HepG2 (cell line): ENCODE measurements around the gene C1QTNF12. TPM values are rescaled to one million over a fixed set of nuclear protein-coding genes. Genes with fewer than 3 reads are reported as not detected.

Experiments
- AGO1 ChIP-seq: fragments of 200-400 bp; formaldehyde crosslinking; IDR thresholded peaks from 2 replicates; pipeline ENCODE4 v1.6.1; 2017; ENCODE audit warnings: mild to moderate bottlenecking, low read depth, low read length, moderate library complexity; ENCODE audit not compliant: poor library complexity, severe bottlenecking
- CHD2 ChIP-seq: IDR thresholded peaks from 2 replicates; pipeline ENCODE4 v1.6.1; 2011; ENCODE audit warnings: low read depth, low read length, improper control_type of control experiment
- FOSL2 ChIP-seq: sonication (generic); formaldehyde crosslinking; IDR thresholded peaks from 2 replicates; pipeline ENCODE4 v1.4.0; 2020; ENCODE audit warnings: missing genetic modification reagents
- GPN1 ChIP-seq: sonication (generic); formaldehyde crosslinking; IDR thresholded peaks from 2 replicates; pipeline ENCODE4 v1.5.1; 2020; ENCODE audit warnings: missing genetic modification reagents, borderline replicate concordance
- IKZF4 ChIP-seq: sonication (generic); formaldehyde crosslinking; IDR thresholded peaks from 2 replicates; pipeline ENCODE4 v1.5.1; 2020; ENCODE audit warnings: borderline replicate concordance, mild to moderate bottlenecking, low read depth, missing genetic modification reagents; ENCODE audit errors: not compliant biosample characterization
- KAT2B ChIP-seq: fragments of 150-350 bp; IDR thresholded peaks from 2 replicates; pipeline ENCODE4 v1.6.1; 2014; ENCODE audit warnings: low read depth, low read length, borderline replicate concordance
- KAT7 ChIP-seq: IDR thresholded peaks from 2 replicates; pipeline ENCODE4 v1.6.1; 2018; ENCODE audit warnings: borderline replicate concordance, missing compliant biosample characterization
- LCORL ChIP-seq, 2 experiments: fragments of 450-650 bp in 1 of 2; sonication (generic) in 1 of 2; formaldehyde crosslinking in 1 of 2; IDR thresholded peaks; 2 replicates each; pipeline versions ENCODE4 v1.5.0 to v1.6.1; 2017 to 2020; ENCODE audit warnings: antibody characterized with exemption in 1 of 2, missing genetic modification reagents in 1 of 2
- MYNN ChIP-seq: sonication (generic); formaldehyde crosslinking; IDR thresholded peaks from 2 replicates; pipeline ENCODE4 v1.4.0; 2020; ENCODE audit warnings: mild to moderate bottlenecking, low read depth, missing genetic modification reagents
- PTBP1 ChIP-seq: fragments of 200-400 bp; formaldehyde crosslinking; IDR thresholded peaks from 2 replicates; pipeline ENCODE4 v1.6.1; 2018; ENCODE audit warnings: low read length, low read depth; ENCODE audit not compliant: poor library complexity, severe bottlenecking
- RXRB ChIP-seq: IDR thresholded peaks from 2 replicates; pipeline ENCODE4 v1.6.1; 2016; ENCODE audit warnings: borderline replicate concordance, missing genetic modification reagents, missing compliant biosample characterization
- SNRNP70 ChIP-seq: fragments of 200-400 bp; formaldehyde crosslinking; IDR thresholded peaks from 2 replicates; pipeline ENCODE4 v1.6.1; 2017; ENCODE audit warnings: mild to moderate bottlenecking, low read depth, low read length, moderate library complexity
- SP5 ChIP-seq: IDR thresholded peaks from 2 replicates; pipeline ENCODE4 v1.6.1; 2016; ENCODE audit warnings: low read depth, borderline replicate concordance
- ZBTB3 ChIP-seq: sonication (generic); formaldehyde crosslinking; IDR thresholded peaks from 2 replicates; pipeline ENCODE4 v1.4.0; 2020; ENCODE audit warnings: low read depth, mild to moderate bottlenecking, moderate library complexity, missing genetic modification reagents, borderline replicate concordance
- ZNF20 ChIP-seq: sonication (generic); formaldehyde crosslinking; IDR thresholded peaks from 2 replicates; pipeline ENCODE4 v1.4.0; 2020; ENCODE audit warnings: mild to moderate bottlenecking, moderate library complexity, missing genetic modification reagents
- ZNF558 ChIP-seq: sonication (generic); formaldehyde crosslinking; IDR thresholded peaks from 2 replicates; pipeline ENCODE4 v1.9.0; 2022; ENCODE audit warnings: mild to moderate bottlenecking, missing genetic modification reagents, borderline replicate concordance
- ZNF790 ChIP-seq: sonication (generic); formaldehyde crosslinking; IDR thresholded peaks from 2 replicates; pipeline ENCODE4 v1.8.0; 2022; ENCODE audit warnings: missing genetic modification reagents, mild to moderate bottlenecking, borderline replicate concordance
- ZNF792 ChIP-seq: IDR thresholded peaks from 2 replicates; pipeline ENCODE4 v1.6.1; 2016
- polyA plus RNA-seq, 8 experiments: library from polyadenylated mRNA; depleted of rRNA in 3 of 8; stranded (reverse) in 7 of 8; unstranded in 1 of 8; fragments of >200 nt; fragmentation: Illumina TruSeq in 4 of 8; extraction: Trizol in 4 of 8; gene quantifications; 2 replicates each; pipeline versions ENCODE4 v1.2.1 to v1.2.3, GENCODE V29; 2011 to 2016; ENCODE audit warnings: low read depth in 4 of 8, missing spikeins in 1 of 8, mixed read lengths in 1 of 8; ENCODE audit not compliant: insufficient read depth in 1 of 8
- total RNA-seq, 5 experiments: library from RNA; depleted of rRNA; stranded (reverse); fragments of >200 nt; fragmentation: Illumina TruSeq; extraction: Trizol; gene quantifications; 2 replicates each; pipeline ENCODE4 v1.2.3, GENCODE V29; 2016; ENCODE audit warnings: low read depth in 1 of 5
- TF ChIP-seq, protein P1 (sequence below): sonication (generic); formaldehyde crosslinking; IDR thresholded peaks from 2 replicates; pipeline ENCODE4 v1.5.1; 2020; ENCODE audit warnings: missing genetic modification reagents, mild to moderate bottlenecking, borderline replicate concordance
- TF ChIP-seq, protein P2 (sequence below): sonication (generic); formaldehyde crosslinking; IDR thresholded peaks from 2 replicates; pipeline ENCODE4 v1.8.1; 2023; ENCODE audit warnings: mild to moderate bottlenecking, missing genetic modification reagents
- TF ChIP-seq, protein P3 (sequence below): fragments of 450-650 bp; IDR thresholded peaks from 2 replicates; pipeline ENCODE4 v1.6.1; 2016
- TF ChIP-seq, protein P4 (sequence below): IDR thresholded peaks from 2 replicates; pipeline ENCODE4 v1.6.1; 2016; ENCODE audit warnings: missing biosample characterization, missing genetic modification reagents, low read depth

The C1QTNF12 gene
- total and polyA plus RNA-seq, 2 of the 13 experiments (the other 11 are each of a cell fraction or from before 2014, with no cell fraction given), result 0.18 to 0.64 TPM

DNA sequence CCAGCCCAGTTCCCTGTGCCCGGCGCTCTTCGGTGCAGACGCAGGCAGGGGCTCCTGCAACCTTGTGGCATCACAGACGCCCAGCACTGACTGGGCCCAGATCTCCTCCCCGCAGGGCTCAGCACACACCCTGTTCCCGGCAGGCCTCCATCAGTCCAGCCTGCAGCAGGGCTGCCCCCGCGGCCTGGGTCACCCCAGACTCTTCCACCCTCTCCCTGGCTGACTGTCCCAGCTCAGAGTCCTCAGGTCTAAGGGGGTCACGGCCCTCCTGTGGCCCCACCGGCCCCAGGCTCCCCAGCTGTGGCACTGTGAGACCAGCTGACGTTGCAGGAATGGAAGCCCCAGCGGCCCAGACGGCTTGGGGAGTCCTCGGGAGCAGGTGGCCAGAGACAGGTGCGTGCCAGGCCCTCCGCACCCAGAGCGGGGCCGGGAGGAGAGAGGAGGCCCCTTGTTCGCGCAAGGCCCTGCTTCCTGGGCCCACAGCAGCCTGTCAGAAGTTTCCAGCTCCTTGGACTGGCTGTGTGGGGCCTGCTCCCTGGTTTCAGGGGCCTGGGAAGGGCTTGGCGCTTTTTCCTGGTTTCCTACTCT lies 10.3 kb downstream of the C1QTNF12 start (continued):
- TF ChIP-seq, protein P1, sequence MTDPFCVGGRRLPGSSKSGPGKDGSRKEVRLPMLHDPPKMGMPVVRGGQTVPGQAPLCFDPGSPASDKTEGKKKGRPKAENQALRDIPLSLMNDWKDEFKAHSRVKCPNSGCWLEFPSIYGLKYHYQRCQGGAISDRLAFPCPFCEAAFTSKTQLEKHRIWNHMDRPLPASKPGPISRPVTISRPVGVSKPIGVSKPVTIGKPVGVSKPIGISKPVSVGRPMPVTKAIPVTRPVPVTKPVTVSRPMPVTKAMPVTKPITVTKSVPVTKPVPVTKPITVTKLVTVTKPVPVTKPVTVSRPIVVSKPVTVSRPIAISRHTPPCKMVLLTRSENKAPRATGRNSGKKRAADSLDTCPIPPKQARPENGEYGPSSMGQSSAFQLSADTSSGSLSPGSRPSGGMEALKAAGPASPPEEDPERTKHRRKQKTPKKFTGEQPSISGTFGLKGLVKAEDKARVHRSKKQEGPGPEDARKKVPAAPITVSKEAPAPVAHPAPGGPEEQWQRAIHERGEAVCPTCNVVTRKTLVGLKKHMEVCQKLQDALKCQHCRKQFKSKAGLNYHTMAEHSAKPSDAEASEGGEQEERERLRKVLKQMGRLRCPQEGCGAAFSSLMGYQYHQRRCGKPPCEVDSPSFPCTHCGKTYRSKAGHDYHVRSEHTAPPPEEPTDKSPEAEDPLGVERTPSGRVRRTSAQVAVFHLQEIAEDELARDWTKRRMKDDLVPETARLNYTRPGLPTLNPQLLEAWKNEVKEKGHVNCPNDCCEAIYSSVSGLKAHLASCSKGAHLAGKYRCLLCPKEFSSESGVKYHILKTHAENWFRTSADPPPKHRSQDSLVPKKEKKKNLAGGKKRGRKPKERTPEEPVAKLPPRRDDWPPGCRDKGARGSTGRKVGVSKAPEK (CRISPR knock-in tag), result no peak
- TF ChIP-seq FOSL2 (no peak), IKZF4 (CRISPR knock-in tag) (no peak), SP5 (no peak), ZNF790 (CRISPR knock-in tag) (no peak), AGO1 (peak; percentile 95), ZNF558 (CRISPR knock-in tag) (no peak; the same call in 1 of the 2 replicates), ZNF20 (no peak), MYNN (no peak), SNRNP70 (no peak), ZNF792 (CRISPR knock-in tag) (no peak), GPN1 (CRISPR knock-in tag) (no peak), LCORL (IDR thresholded peaks at IDR 0.05) (no peak), LCORL (CRISPR knock-in tag; IDR thresholded peaks at IDR 0.05) (no peak), KAT2B (no peak), PTBP1 (no peak), KAT7 (CRISPR knock-in tag) (no peak), RXRB (no peak), CHD2 (no peak), ZBTB3 (no peak)
- TF ChIP-seq, protein P2, sequence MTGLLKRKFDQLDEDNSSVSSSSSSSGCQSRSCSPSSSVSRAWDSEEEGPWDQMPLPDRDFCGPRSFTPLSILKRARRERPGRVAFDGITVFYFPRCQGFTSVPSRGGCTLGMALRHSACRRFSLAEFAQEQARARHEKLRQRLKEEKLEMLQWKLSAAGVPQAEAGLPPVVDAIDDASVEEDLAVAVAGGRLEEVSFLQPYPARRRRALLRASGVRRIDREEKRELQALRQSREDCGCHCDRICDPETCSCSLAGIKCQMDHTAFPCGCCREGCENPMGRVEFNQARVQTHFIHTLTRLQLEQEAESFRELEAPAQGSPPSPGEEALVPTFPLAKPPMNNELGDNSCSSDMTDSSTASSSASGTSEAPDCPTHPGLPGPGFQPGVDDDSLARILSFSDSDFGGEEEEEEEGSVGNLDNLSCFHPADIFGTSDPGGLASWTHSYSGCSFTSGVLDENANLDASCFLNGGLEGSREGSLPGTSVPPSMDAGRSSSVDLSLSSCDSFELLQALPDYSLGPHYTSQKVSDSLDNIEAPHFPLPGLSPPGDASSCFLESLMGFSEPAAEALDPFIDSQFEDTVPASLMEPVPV (CRISPR knock-in tag), result no peak
- TF ChIP-seq, protein P3, sequence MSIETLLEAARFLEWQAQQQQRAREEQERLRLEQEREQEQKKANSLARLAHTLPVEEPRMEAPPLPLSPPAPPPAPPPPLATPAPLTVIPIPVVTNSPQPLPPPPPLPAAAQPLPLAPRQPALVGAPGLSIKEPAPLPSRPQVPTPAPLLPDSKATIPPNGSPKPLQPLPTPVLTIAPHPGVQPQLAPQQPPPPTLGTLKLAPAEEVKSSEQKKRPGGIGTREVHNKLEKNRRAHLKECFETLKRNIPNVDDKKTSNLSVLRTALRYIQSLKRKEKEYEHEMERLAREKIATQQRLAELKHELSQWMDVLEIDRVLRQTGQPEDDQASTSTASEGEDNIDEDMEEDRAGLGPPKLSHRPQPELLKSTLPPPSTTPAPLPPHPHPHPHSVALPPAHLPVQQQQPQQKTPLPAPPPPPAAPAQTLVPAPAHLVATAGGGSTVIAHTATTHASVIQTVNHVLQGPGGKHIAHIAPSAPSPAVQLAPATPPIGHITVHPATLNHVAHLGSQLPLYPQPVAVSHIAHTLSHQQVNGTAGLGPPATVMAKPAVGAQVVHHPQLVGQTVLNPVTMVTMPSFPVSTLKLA, result no peak
- TF ChIP-seq, protein P4, sequence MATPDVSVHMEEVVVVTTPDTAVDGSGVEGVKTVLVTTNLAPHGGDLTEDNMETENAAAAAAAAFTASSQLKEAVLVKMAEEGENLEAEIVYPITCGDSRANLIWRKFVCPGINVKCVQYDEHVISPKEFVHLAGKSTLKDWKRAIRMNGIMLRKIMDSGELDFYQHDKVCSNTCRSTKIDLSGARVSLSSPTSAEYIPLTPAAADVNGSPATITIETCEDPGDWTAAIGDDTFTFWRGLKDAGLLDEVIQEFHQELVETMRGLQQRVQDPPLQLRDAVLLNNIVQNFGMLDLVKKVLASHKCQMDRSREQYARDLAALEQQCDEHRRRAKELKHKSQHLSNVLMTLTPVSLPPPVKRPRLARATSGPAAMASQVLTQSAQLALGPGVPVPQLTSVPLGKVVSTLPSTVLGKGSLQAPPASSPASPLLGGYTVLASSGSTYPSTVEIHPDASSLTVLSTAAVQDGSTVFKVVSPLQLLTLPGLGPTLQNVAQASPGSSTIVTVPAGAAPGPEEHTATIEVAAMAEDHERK (CRISPR knock-in tag), result no peak
